Stimulated activated CD4-positive, alpha-beta T cell treated with anti-CD3 and anti-CD28 coated beads, TNF-alpha, amount 100 ng/mL, for 48 hours (primary cell): ENCODE measurements around the gene FBXO15.

ENCODE experiments used
- DNase-seq, 3 donors: peaks; one replicate each; pipeline ENCODE4 v3.0.0-alpha.2; 2020; ENCODE audit warnings: low read depth in 3 of 3

FBXO15 gene

GRCh38 chr18:74147779-74148542 lies at the start of gene FBXO15, which contains the start of gene TIMM21:
FBXO15 (minus strand) TSS chr18:74147834; CDS start chr18:74147785, 49 bp downstream.
TIMM21 (plus strand) TSS chr18:74148523; CDS start chr18:74148809, 286 bp downstream.
- DNase-seq, result peak; percentile 92 to 94 (median 92)

- peak in 1 of 3 donors; percentile 20 for DNase-seq
These were observed 48.8 kb upstream of the FBXO15 start for GRCh38 chr18:74196220-74197119.

- DNase-seq, result no peak
These were observed 47.1 kb upstream of the FBXO15 start for GRCh38 chr18:74194691-74195090.

- no peak for DNase-seq
These were observed 43.9 kb upstream of the FBXO15 start for GRCh38 chr18:74191577-74191976.

GRCh38 chr18:74190086-74190485 lies 42.5 kb upstream of the FBXO15 start:
- DNase-seq, result no peak

GRCh38 chr18:74186661-74187060 lies 39.0 kb upstream of the FBXO15 start:
- DNase-seq, result no peak

- DNase-seq, result no peak
These were observed 38.2 kb upstream of the FBXO15 start for GRCh38 chr18:74185860-74186259.

GRCh38 chr18:74184875-74185274 lies 37.2 kb upstream of the FBXO15 start:
- DNase-seq, result no peak

- DNase-seq, result no peak
These were observed 35.5 kb upstream of the FBXO15 start for GRCh38 chr18:74183130-74183529.

- no peak for DNase-seq
These were observed 34.7 kb upstream of the FBXO15 start for GRCh38 chr18:74182335-74182734.

GRCh38 chr18:74179623-74180199 lies 32.1 kb upstream of the FBXO15 start:
- no peak for DNase-seq

- DNase-seq, result no peak
These were observed 31.2 kb upstream of the FBXO15 start for GRCh38 chr18:74178884-74179283.

GRCh38 chr18:74175658-74176057 lies 28.0 kb upstream of the FBXO15 start:
- no peak for DNase-seq

GRCh38 chr18:74173434-74173750 lies 25.8 kb upstream of the FBXO15 start:
- no peak for DNase-seq

GRCh38 chr18:74172697-74173433 lies 25.2 kb upstream of the FBXO15 start:
- no peak for DNase-seq

GRCh38 chr18:74171910-74172606 lies 24.4 kb upstream of the FBXO15 start:
- no peak for DNase-seq

- DNase-seq, result no peak
These were observed 18.8 kb upstream of the FBXO15 start for GRCh38 chr18:74166386-74166785.

GRCh38 chr18:74163019-74163660 lies 15.5 kb upstream of the FBXO15 start:
- no peak for DNase-seq

- no peak for DNase-seq
These were observed 7.6 kb upstream of the FBXO15 start for GRCh38 chr18:74155276-74155675.

- no peak for DNase-seq
These were observed 7.1 kb upstream of the FBXO15 start for GRCh38 chr18:74154716-74155115.

- no peak for DNase-seq
These were observed 6.2 kb upstream of the FBXO15 start for GRCh38 chr18:74153793-74154192.
